Sciatic nerve (tissue), 2 donors: ENCODE results near the gene PSMC3IP. TPM values are rescaled to one million over a fixed set of nuclear protein-coding genes. Genes with fewer than 3 reads are reported as not detected.

Experiments used
- ATAC-seq: fragments of 200-7000 bp; cut with Tn5 transposase; one replicate; pipeline ENCODE4 v1.9.1; 2020; ENCODE audit warnings: mild to moderate bottlenecking, moderate library complexity
- DNase-seq: peaks from one replicate; pipeline ENCODE4 v3.0.0-alpha.2; 2020; ENCODE audit warnings: low spot score
- intact Hi-C: fragments of 100-400 bp; cut with DNase I; formaldehyde crosslinking; loops from one replicate; pipeline ENCODE4 v1.14.2; 2022
- total RNA-seq: library from RNA; stranded (reverse); fragmentation: NEBNext Ultra II Directional; extraction: Animal tissue kit (Norgen Biotek cat#: 25700); gene quantifications from one replicate; pipeline ENCODE4 v1.2.1, GENCODE V29; 2021
- donor health status: DM: no; HTN: no; CAD: no.
- donor health status: DM: no; HTN: no; CAD: no.

The PSMC3IP gene
- total RNA-seq, 1 donor from 2014 or later: 5.9 TPM

- no peak for DNase-seq
- intact Hi-C loops: no loop called here
- ATAC-seq: no peak
These were observed 13.4 kb upstream of the PSMC3IP start for GRCh38 chr17:42590886-42591285.

- DNase-seq (no peak), ATAC-seq (no peak)
- intact Hi-C loops: no loop called here
These were observed 9.1 kb upstream of the PSMC3IP start for GRCh38 chr17:42586514-42587230.

- ATAC-seq: peak; percentile 53
- DNase-seq: no peak
- intact Hi-C loops: no loop called here
These were observed 7.8 kb upstream of the PSMC3IP start for GRCh38 chr17:42585353-42585752.

- intact Hi-C loops: no loop called here
- DNase-seq (no peak), ATAC-seq (peak; percentile 30)
These were observed 7.4 kb upstream of the PSMC3IP start for GRCh38 chr17:42584880-42585279.

GRCh38 chr17:42581744-42582270 lies 4.3 kb upstream of the PSMC3IP start:
- intact Hi-C loops: no loop called here
- no peak for ATAC-seq
- no peak for DNase-seq

- ATAC-seq: no peak
- intact Hi-C loops: no loop called here
- no peak for DNase-seq
These were observed 2.4 kb upstream of the PSMC3IP start for GRCh38 chr17:42579794-42580551.

- DNase-seq (peak; percentile 84), ATAC-seq (peak; percentile 85)
- intact Hi-C loops: no loop called here
These were observed 847 bp upstream of the PSMC3IP start for GRCh38 chr17:42578282-42578869.

- DNase-seq (no peak), ATAC-seq (no peak)
- intact Hi-C loops: no loop called here
These were observed 393 bp downstream of the PSMC3IP start for GRCh38 chr17:42577140-42577531.

- intact Hi-C loops: no loop called here
- DNase-seq: no peak
- no peak for ATAC-seq
These were observed 3.1 kb downstream of the PSMC3IP start for GRCh38 chr17:42574463-42574862.

- ATAC-seq (no peak), DNase-seq (no peak)
- intact Hi-C loops: no loop called here
These were observed 4.4 kb downstream of the PSMC3IP start for GRCh38 chr17:42573095-42573494.

GRCh38 chr17:42571435-42572225 lies 5.9 kb downstream of the PSMC3IP start:
- intact Hi-C loops: no loop called here
- no peak for ATAC-seq
- no peak for DNase-seq

- DNase-seq (peak; percentile 55), ATAC-seq (no peak)
- intact Hi-C loops: no loop called here
These were observed 9.0 kb downstream of the PSMC3IP start for GRCh38 chr17:42568341-42569111.

GRCh38 chr17:42566883-42567573 lies 10.5 kb downstream of the PSMC3IP start, which contains the start of gene MLX:
Gene MLX, plus strand, starts transcription at chr17:42567100. Its CDS starts 25 bp downstream, at chr17:42567125.
- DNase-seq: peak; percentile 97
- intact Hi-C loops: no loop called here
- ATAC-seq: peak; percentile 89

- ATAC-seq (peak; percentile 25), DNase-seq (no peak)
- intact Hi-C loops: no loop called here
These were observed 11.2 kb downstream of the PSMC3IP start for GRCh38 chr17:42566215-42566882.

GRCh38 chr17:42565523-42566214 lies 11.9 kb downstream of the PSMC3IP start:
- DNase-seq (no peak), ATAC-seq (no peak)

GRCh38 chr17:42564815-42565522 lies 12.6 kb downstream of the PSMC3IP start:
- DNase-seq: no peak
- intact Hi-C loops: no loop called here
- no peak for ATAC-seq

More at GRCh38 chr17:42565523-42566214, 11.9 kb downstream of the PSMC3IP start:
- intact Hi-C loops: no loop called here
